Measurements from ENCODE around the gene FERMT3.

The FERMT3 gene

GRCh38 chr11:64230985-64231365, 24.5 kb downstream of the FERMT3 start:
- Histone ChIP-seq H4K20me1 (ENCODE audit: insufficient read depth, low read length) (no peaks in the 10 kb centered on the region), H3K9me2 (replicated peaks; ENCODE audit: insufficient read depth, low read length) (no peaks in the 10 kb centered on the region), H3K4me1 (ENCODE audit: low read length) (peaks cover 14% of the 10 kb centered on the region), H3K27me3 (replicated peaks; ENCODE audit: insufficient read depth, low read length) (no peaks in the 10 kb centered on the region), H3K9ac (ENCODE audit: low read length) (peak overlapping the region; percentile 89), H3K36me3 (replicated peaks; ENCODE audit: insufficient read depth, low read length) (no peaks in the 10 kb centered on the region), H3K4me2 (ENCODE audit: low read depth, low read length) (peak overlapping the region; percentile 85), H2AFZ (ENCODE audit: low read length) (peak overlapping the region; percentile 78), H3K27ac (ENCODE audit: low read length) (peak overlapping the region; percentile 51; the same call in 1 of the 2 replicates), H3F3A (ENCODE audit: insufficient read depth, low read length) (peaks cover 10% of the 10 kb centered on the region), H3K4me3 (ENCODE audit: low read length) (peak overlapping the region; percentile 97), H3K79me2 (ENCODE audit: low read length) (peaks cover 31% of the 10 kb centered on the region), H3K9me3 (replicated peaks; ENCODE audit: insufficient read depth, low read length) (no peaks in the 10 kb centered on the region)
- no peak for TF ChIP-seq EZH2 (optimal IDR thresholded peaks at IDR 0.05; ENCODE audit: low read depth, low read length)
- TF ChIP-seq EZH2phosphoT487 (IDR thresholded peaks at IDR 0.05; ENCODE audit: low read length) = no peak
- TF ChIP-seq CTCF (IDR thresholded peaks at IDR 0.05; ENCODE audit: low read length) = no peak
- DNase-seq = no peak

- Histone ChIP-seq H3K36me3 (replicated peaks; ENCODE audit: insufficient read depth, low read length) (no peaks in the 10 kb centered on the region), H2AFZ (ENCODE audit: low read length) (no peak overlapping the region), H3K79me2 (ENCODE audit: low read length) (peaks cover 29% of the 10 kb centered on the region), H3K9me3 (replicated peaks; ENCODE audit: insufficient read depth, low read length) (no peaks in the 10 kb centered on the region), H3F3A (ENCODE audit: insufficient read depth, low read length) (peaks cover 10% of the 10 kb centered on the region), H3K27ac (ENCODE audit: low read length) (no peak overlapping the region), H3K4me3 (ENCODE audit: low read length) (no peak overlapping the region), H3K9me2 (replicated peaks; ENCODE audit: insufficient read depth, low read length) (no peaks in the 10 kb centered on the region), H3K4me1 (ENCODE audit: low read length) (peaks cover 14% of the 10 kb centered on the region), H3K27me3 (replicated peaks; ENCODE audit: insufficient read depth, low read length) (no peaks in the 10 kb centered on the region), H4K20me1 (ENCODE audit: insufficient read depth, low read length) (no peaks in the 10 kb centered on the region), H3K9ac (ENCODE audit: low read length) (no peak overlapping the region), H3K4me2 (ENCODE audit: low read depth, low read length) (no peak overlapping the region)
- TF ChIP-seq EZH2 (optimal IDR thresholded peaks at IDR 0.05; ENCODE audit: low read depth, low read length) = no peak
- no peak for TF ChIP-seq EZH2phosphoT487 (IDR thresholded peaks at IDR 0.05; ENCODE audit: low read length)
- no peak for TF ChIP-seq CTCF (IDR thresholded peaks at IDR 0.05; ENCODE audit: low read length)
- DNase-seq = no peak
These were observed 25.0 kb downstream of the FERMT3 start for GRCh38 chr11:64231546-64231945.

GRCh38 chr11:64232182-64232966, 25.9 kb downstream of the FERMT3 start:
- no peaks in the 10 kb centered on the region for H3K9me3 ChIP-seq (replicated peaks; ENCODE audit: insufficient read depth, low read length)
- peaks cover 10% of the 10 kb centered on the region for H3F3A ChIP-seq (ENCODE audit: insufficient read depth, low read length)
- H3K4me2 ChIP-seq (ENCODE audit: low read depth, low read length) = no peak overlapping the region
- H3K79me2 ChIP-seq (ENCODE audit: low read length) = peaks cover 20% of the 10 kb centered on the region
- no peaks in the 10 kb centered on the region for H3K27me3 ChIP-seq (replicated peaks; ENCODE audit: insufficient read depth, low read length)
- H3K36me3 ChIP-seq (replicated peaks; ENCODE audit: insufficient read depth, low read length) = no peaks in the 10 kb centered on the region
- no peak overlapping the region for H3K9ac ChIP-seq (ENCODE audit: low read length)
- no peaks in the 10 kb centered on the region for H4K20me1 ChIP-seq (ENCODE audit: insufficient read depth, low read length)
- no peak for DNase-seq
- H2AFZ ChIP-seq (ENCODE audit: low read length) = no peak overlapping the region
- no peaks in the 10 kb centered on the region for H3K9me2 ChIP-seq (replicated peaks; ENCODE audit: insufficient read depth, low read length)
- TF ChIP-seq EZH2phosphoT487 (IDR thresholded peaks at IDR 0.05; ENCODE audit: low read length) (no peak), EZH2 (optimal IDR thresholded peaks at IDR 0.05; ENCODE audit: low read depth, low read length) (no peak), CTCF (IDR thresholded peaks at IDR 0.05; ENCODE audit: low read length) (no peak)
- peaks cover 6% of the 10 kb centered on the region for H3K4me1 ChIP-seq (ENCODE audit: low read length)
- H3K4me3 ChIP-seq (ENCODE audit: low read length) = no peak overlapping the region
- H3K27ac ChIP-seq (ENCODE audit: low read length) = no peak overlapping the region

Measured in MM.1S (cell line).